Hippocampal formation (tissue), 2 donors: Measurements from ENCODE around the gene CACNA1H.

Experiments used
- DNase-seq, 2 donors: peaks; one replicate each; lab custom pipeline; 2025; lab: John Stamatoyannopoulos, UW

CACNA1H gene

GRCh38 chr16:1158456-1159324, 5.8 kb downstream of the CACNA1H start:
- no peak for DNase-seq

- no peak for DNase-seq
These were observed 6.5 kb downstream of the CACNA1H start for GRCh38 chr16:1159325-1159972.

- peak; percentile 6 to 20 for DNase-seq
These were observed 7.3 kb downstream of the CACNA1H start for GRCh38 chr16:1159973-1160772.

- DNase-seq = no peak
These were observed 8.0 kb downstream of the CACNA1H start for GRCh38 chr16:1160773-1161348.

GRCh38 chr16:1162701-1163566, 10.0 kb downstream of the CACNA1H start:
- no peak for DNase-seq

- DNase-seq = no peak
These were observed 10.7 kb downstream of the CACNA1H start for GRCh38 chr16:1163567-1164055.

- no peak for DNase-seq
These were observed 11.5 kb downstream of the CACNA1H start for GRCh38 chr16:1164382-1164781.

- DNase-seq = no peak
These were observed 12.1 kb downstream of the CACNA1H start for GRCh38 chr16:1164975-1165374.

- DNase-seq = no peak
These were observed 12.6 kb downstream of the CACNA1H start for GRCh38 chr16:1165511-1165910.

- peak; percentile 25 to 65 for DNase-seq
These were observed 14.6 kb downstream of the CACNA1H start for GRCh38 chr16:1167276-1168107.

GRCh38 chr16:1168837-1169236, 15.9 kb downstream of the CACNA1H start:
- no peak for DNase-seq

GRCh38 chr16:1169285-1170075, 16.6 kb downstream of the CACNA1H start:
- DNase-seq = no peak

- DNase-seq = no peak
These were observed 17.1 kb downstream of the CACNA1H start for GRCh38 chr16:1170076-1170418.

- DNase-seq = no peak
These were observed 18.1 kb downstream of the CACNA1H start for GRCh38 chr16:1171001-1171400.

GRCh38 chr16:1171854-1172428, 19.0 kb downstream of the CACNA1H start:
- DNase-seq = no peak

- no peak for DNase-seq
These were observed 19.7 kb downstream of the CACNA1H start for GRCh38 chr16:1172651-1173050.

- DNase-seq = no peak
These were observed 21.0 kb downstream of the CACNA1H start for GRCh38 chr16:1173788-1174451.
